Stromal cell of bone marrow (primary cell): ENCODE data around the gene IL17RC.
A peak's percentile ranks its signal among the peaks of the same experiment; 100 is the strongest.
"Not testable (repeated sequence)": the region's sequence is repeated elsewhere in the genome, so short reads cannot be mapped to it uniquely, and the experiment has no call there.

Experiments
- DNase-seq: peaks from one replicate; pipeline ENCODE4 v3.0.0-alpha.2; 2012; ENCODE audit warnings: low read depth

Gene IL17RC

GRCh38 chr3:9915254-9916141, 1.4 kb upstream of the IL17RC start:
- DNase-seq, result no peak

DNA sequence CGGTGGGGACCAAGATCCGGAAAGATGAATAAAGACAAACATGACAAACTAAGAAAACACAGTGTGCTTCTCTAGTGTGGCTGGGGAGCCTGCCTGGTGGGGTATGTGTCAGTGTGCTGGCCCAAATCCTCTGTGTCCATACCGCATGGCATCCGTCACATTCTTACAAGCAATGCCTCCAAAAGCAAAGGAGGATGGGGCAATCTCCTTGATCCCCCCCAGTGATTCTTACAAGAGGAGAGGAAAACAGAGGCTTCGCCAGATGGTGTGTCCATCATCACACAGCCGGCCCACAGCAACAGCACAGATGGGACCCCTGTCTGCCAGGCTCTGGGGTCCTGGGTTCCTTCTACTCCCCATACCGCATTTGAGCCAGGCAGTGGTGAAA, 558 bp upstream of the IL17RC start:
- peak; percentile 56 for DNase-seq

GRCh38 chr3:9917820-9918219, 922 bp downstream of the IL17RC start:
- no peak for DNase-seq

GRCh38 chr3:9918261-9919038, 1.6 kb downstream of the IL17RC start:
- no peak for DNase-seq

- DNase-seq, result no peak
Observed at GRCh38 chr3:9928158-9928557, 11.3 kb downstream of the IL17RC start.

GRCh38 chr3:9930804-9931418, 14.0 kb downstream of the IL17RC start:
- no peak for DNase-seq

GRCh38 chr3:9932535-9932842, 15.6 kb downstream of the IL17RC start:
- no peak for DNase-seq

GRCh38 chr3:9932843-9933560, 16.1 kb downstream of the IL17RC start:
- no peak for DNase-seq

GRCh38 chr3:9933561-9934234, 16.8 kb downstream of the IL17RC start, which contains the start of gene CRELD1:
Gene CRELD1 (plus strand): TSS chr3:9933834. CDS start chr3:9934439, 605 bp downstream.
- DNase-seq, result peak; percentile 70

DNA sequence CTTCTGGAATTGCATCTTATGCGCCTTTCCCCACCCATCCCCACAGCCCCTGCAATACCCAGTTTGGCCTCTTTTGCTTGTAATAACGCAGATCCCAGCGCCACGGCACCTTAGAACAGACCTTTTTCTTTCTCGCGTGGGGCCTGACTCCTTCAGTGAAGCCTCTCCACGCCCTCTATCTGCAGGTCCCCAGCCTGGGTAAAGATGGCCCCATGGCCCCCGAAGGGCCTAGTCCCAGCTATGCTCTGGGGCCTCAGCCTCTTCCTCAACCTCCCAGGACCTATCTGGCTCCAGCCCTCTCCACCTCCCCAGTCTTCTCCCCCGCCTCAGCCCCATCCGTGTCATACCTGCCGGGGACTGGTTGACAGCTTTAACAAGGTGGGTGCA, 17.3 kb downstream of the IL17RC start:
- DNase-seq, result no peak

DNA sequence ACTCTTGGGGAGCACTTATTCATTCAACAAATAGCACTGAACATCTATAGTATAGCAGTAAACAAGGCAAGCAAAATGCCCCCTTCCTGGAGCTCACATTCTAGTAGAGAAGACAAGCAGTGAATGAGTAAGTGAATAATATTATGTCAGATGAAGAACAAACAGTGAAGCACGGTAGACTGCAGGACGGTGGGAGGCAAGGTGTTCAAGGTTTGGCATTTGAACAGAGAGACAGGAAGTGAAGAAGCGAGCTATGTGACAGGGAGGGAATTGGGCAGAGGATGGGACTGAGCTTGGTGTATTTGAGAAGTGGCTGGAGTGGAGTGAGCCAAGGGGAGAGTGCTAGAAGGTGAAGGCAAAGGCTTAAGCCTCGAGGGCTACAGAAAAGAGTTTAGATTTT, 18.1 kb downstream of the IL17RC start:
- DNase-seq, result no peak

DNA sequence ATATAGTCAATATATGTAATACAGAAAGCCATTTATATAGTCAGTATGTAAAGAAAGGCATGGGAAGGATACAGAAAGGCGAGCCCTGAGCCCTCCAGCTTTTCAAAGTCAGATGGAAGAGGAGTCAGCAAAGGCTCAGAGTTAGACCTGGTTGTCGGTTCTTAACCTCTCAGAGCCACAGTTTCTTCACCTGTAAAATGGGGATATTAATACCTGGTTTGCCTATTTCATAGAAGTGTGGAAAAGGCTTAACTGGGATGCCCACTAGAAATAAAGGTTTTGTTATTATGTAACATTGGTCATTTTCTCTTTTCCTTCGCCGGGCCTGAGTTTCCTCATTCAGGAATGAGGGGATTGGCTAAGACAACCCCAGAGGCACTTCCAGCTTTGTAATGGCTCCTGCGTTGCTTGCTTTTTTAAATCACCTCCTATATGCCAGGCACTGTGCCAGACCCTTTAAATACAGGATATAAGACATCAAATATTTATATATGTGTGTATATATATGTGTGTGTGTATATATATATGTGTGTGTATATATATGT, 19.1 kb downstream of the IL17RC start:
- no peak for DNase-seq

- DNase-seq, result no peak
Observed at GRCh38 chr3:9937486-9938238, 20.8 kb downstream of the IL17RC start.

GRCh38 chr3:9938966-9939365, 22.1 kb downstream of the IL17RC start:
- DNase-seq, result no peak

DNA sequence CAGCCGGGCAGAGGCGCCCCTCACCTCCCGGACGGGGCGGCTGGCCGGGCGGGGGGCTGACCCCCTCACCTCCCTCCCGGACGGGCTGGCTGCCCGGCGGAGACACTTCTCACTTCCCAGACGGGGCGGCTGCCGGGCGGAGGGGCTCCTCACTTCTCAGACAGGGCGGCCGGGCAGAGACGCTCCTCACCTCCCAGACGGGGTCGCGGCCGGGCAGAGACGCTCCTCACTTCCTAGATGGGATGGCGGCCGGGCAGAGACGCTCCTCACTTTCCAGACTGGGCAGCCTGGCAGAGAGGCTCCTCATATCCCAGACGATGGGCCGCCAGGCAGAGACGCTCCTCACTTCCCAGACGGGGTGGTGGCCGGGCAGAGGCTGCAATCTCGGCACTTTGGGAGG, 23.0 kb downstream of the IL17RC start:
- not testable (repeated sequence) for DNase-seq

DNA sequence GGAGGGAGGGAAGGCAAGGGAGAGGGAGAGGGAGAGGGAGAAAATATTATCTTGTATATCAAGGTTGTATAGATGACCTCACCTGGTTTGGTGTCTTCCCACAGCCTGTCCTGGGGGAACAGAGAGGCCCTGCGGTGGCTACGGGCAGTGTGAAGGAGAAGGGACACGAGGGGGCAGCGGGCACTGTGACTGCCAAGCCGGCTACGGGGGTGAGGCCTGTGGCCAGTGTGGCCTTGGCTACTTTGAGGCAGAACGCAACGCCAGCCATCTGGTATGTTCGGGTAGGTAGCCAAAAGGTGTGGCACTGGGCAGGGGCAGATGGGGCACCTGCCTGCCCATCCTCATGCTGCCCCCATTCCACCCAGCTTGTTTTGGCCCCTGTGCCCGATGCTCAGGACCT, 23.8 kb downstream of the IL17RC start:
- DNase-seq, result no peak

- no peak for DNase-seq
Observed at GRCh38 chr3:9942164-9942563, 25.3 kb downstream of the IL17RC start.

DNA sequence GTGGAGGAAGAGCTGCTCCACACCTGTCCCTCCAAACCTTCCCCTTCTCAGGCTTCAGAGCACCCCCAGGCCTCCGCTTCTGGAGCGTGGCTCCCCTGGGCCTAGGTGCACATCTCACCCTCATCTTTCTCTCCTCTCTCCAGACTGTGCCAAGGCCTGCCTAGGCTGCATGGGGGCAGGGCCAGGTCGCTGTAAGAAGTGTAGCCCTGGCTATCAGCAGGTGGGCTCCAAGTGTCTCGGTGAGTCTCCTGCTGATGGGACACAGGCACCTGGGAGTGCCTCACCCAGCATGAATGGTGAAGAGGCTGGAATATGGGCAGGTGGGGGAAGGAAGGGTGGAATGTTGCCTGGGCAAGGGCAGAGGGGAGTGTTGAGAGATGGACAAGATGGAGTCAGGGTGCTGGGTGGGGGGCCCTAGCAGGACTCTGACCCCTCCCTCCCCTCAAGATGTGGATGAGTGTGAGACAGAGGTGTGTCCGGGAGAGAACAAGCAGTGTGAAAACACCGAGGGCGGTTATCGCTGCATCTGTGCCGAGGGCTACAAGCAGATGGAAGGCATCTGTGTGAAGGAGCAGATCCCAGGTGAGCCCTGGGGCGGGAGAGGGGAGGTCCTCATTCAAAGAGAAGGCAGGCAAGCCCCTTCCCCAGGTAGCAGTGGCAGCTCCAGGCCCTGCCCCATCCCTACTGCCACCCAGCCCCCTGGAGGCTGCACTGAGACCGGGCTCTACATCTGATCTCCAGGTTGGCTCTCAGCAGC, 26.2 kb downstream of the IL17RC start:
- DNase-seq, result no peak

DNA sequence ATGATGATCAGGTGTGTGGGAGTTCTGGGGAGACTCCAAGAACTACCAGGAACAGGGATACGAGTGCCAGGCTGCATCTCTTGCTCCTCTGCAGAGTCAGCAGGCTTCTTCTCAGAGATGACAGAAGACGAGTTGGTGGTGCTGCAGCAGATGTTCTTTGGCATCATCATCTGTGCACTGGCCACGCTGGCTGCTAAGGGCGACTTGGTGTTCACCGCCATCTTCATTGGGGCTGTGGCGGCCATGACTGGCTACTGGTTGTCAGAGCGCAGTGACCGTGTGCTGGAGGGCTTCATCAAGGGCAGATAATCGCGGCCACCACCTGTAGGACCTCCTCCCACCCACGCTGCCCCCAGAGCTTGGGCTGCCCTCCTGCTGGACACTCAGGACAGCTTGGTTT, 27.4 kb downstream of the IL17RC start:
- no peak for DNase-seq

DNA sequence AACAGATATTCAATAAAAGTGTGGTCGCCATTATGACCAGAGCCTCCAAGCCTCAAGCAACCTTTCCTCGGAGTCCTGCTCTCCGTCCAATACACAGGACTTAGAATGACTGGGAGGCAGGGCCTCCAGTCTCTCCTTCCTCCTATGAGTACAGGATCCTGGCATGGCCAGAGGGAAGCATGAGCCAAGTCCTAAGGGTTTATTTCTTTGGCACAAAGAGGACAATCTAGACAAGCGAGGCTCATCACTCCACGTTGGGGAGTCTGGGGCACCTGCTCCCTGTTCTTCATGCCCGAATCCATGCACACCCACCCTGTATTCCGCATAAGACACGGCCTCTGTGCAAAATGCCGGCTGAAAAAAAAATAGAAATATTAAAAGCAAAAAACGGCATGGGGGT, 28.5 kb downstream of the IL17RC start:
- no peak for DNase-seq
